ENCODE data around the gene JAM3. TPM values are rescaled to one million over a fixed set of nuclear protein-coding genes. Genes with fewer than 3 reads are reported as not detected.

Gene JAM3
- total and polyA plus RNA-seq, 2 of the 8 experiments (the other 6 are each of a cell fraction or from before 2014, with no cell fraction given) = 19.6 to 42.8 TPM

DNA sequence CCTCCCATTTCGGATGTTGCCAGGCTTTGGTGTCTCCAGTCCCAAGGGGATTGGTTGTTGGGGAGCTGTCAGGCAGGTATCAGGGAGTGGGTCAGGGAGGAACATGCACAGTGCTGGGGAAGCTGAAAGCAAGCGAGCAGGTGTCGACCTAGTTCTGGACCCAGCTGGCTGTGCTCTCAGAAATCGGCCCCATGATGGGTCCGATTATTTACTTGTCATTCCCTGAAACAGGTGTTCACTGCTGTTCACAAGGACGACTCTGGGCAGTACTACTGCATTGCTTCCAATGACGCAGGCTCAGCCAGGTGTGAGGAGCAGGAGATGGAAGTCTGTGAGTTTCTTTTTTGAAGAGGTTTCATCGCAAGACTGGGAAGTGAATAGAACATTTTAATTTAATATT lies 76.8 kb downstream of the JAM3 start:
- H3K23ac ChIP-seq (ENCODE audit: insufficient read length) = no peak overlapping the region
- no peak overlapping the region for H2BK15ac ChIP-seq (ENCODE audit: low read length)
- no peak overlapping the region for H3K4me2 ChIP-seq (ENCODE audit: insufficient read depth in 1 of 2, low read depth in 2 of 2, low read length in 2 of 2)
- no peak overlapping the region for H2BK12ac ChIP-seq (ENCODE audit: low read depth, low read length)
- H3K18ac ChIP-seq (ENCODE audit: extremely low read depth, low read length) = no peak overlapping the region
- ChIA-PET POLR2A (ENCODE audit: partially characterized antibody) (interaction anchor here (1.2 kb wide), 1 partner anchor 92 kb away, joined by 4 read pairs; no protein-coding TSS in a partner anchor), CTCF (ENCODE audit: partially characterized antibody) (interaction anchor here (0.9 to 3.8 kb wide), 4 partner anchors 42 to 98 kb away, joined by 3 to 12 read pairs (median 4); no protein-coding TSS in a partner anchor)
- no peaks in the 10 kb centered on the region for H3K79me2 ChIP-seq (ENCODE audit: control insufficient read depth in 1 of 2, insufficient read depth in 2 of 2, low read length in 2 of 2)
- H3K9me3 ChIP-seq (ENCODE audit: insufficient read depth in 2 of 2, low read depth in 1 of 2, low read length in 1 of 2) = peaks cover 36 to 39% of the 10 kb centered on the region in 2 experiments
- no peaks in the 10 kb centered on the region; the same call in 1 of the 2 replicates for H3K79me1 ChIP-seq (ENCODE audit: low read depth, low read length)
- WGBS, 2 experiments (ENCODE audit: extremely low coverage in 1 of 2, insufficient coverage in 1 of 2, insufficient read length in 1 of 2, insufficient replicate concordance in 2 of 2, low coverage in 1 of 2, low lambda C conversion rate in 2 of 2, missing lambda C conversion rate in 1 of 2) = 95% methylated on average over 8 of the region's 8 CpGs; no CpG with 5 or more reads in 1 of the 2 experiments
- H2AFZ ChIP-seq (ENCODE audit: low read length) = no peak overlapping the region
- no peak overlapping the region for H3K4me3 ChIP-seq (ENCODE audit: extremely low read depth in 1 of 4, insufficient read depth in 2 of 4, low read depth in 3 of 4, low read length in 4 of 4)
- H2BK5ac ChIP-seq (ENCODE audit: low read depth, low read length) = no peak overlapping the region
- TF ChIP-seq, protein P1, sequence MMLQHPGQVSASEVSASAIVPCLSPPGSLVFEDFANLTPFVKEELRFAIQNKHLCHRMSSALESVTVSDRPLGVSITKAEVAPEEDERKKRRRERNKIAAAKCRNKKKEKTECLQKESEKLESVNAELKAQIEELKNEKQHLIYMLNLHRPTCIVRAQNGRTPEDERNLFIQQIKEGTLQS (IDR thresholded peaks at IDR 0.05; ENCODE audit: insufficient read depth, low read depth, low read length) = no peak
- TF ChIP-seq YY1 (IDR thresholded peaks at IDR 0.05; ENCODE audit: low read depth, low read length) = no peak
- TF ChIP-seq, protein P2, sequence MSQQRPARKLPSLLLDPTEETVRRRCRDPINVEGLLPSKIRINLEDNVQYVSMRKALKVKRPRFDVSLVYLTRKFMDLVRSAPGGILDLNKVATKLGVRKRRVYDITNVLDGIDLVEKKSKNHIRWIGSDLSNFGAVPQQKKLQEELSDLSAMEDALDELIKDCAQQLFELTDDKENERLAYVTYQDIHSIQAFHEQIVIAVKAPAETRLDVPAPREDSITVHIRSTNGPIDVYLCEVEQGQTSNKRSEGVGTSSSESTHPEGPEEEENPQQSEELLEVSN (IDR thresholded peaks at IDR 0.05) = no peak
- peaks cover 0 to 4% of the 10 kb centered on the region in 2 experiments for H4K20me1 ChIP-seq (replicated peaks in 1 of 2; ENCODE audit: control insufficient read depth in 1 of 2, insufficient read depth in 2 of 2, low read length in 2 of 2)
- H3K36me3 ChIP-seq (ENCODE audit: control insufficient read depth in 2 of 4, insufficient read depth in 4 of 4, low read length in 3 of 4) = peaks cover 9 to 77% (median 29%) of the 10 kb centered on the region in 4 experiments; a peak in 7 of 8 replicates
- H4K8ac ChIP-seq (ENCODE audit: extremely low read depth, insufficient read depth, low read length) = no peak overlapping the region
- no peak overlapping the region for H3K27ac ChIP-seq (ENCODE audit: low read depth, low read length)
- no peaks in the 10 kb centered on the region for H3K27me3 ChIP-seq (replicated peaks in 1 of 4; ENCODE audit: control insufficient read depth in 3 of 4, extremely low read depth in 1 of 4, insufficient read depth in 3 of 4, low read length in 3 of 4)
- H3K4me1 ChIP-seq (replicated peaks in 1 of 4; ENCODE audit: control insufficient read depth in 3 of 4, insufficient read depth in 4 of 4, low read length in 3 of 4) = no peaks in the 10 kb centered on the region
- H3K9ac ChIP-seq (replicated peaks in 1 of 4; ENCODE audit: extremely low read depth in 1 of 4, low read depth in 3 of 4, low read length in 3 of 4) = no peak overlapping the region
- DNase-seq (ENCODE audit: low read depth in 1 of 2, low spot score in 2 of 2) = no peak
- no peak overlapping the region for H2BK120ac ChIP-seq (replicated peaks; ENCODE audit: low read depth, low read length)
- no peak overlapping the region for H4K5ac ChIP-seq (ENCODE audit: insufficient read length, low read depth, low read length)
- no peak overlapping the region for H2BK20ac ChIP-seq (ENCODE audit: low read length)
- H3K4ac ChIP-seq (replicated peaks; ENCODE audit: insufficient read length, low read depth, low read length) = no peak overlapping the region
- no peak for FAIRE-seq
- H4K91ac ChIP-seq (replicated peaks; ENCODE audit: insufficient read length, low read length) = no peak overlapping the region
- H3K23me2 ChIP-seq (ENCODE audit: low read depth, low read length) = no peaks in the 10 kb centered on the region
- H3K56ac ChIP-seq (replicated peaks; ENCODE audit: insufficient read length, low read depth, low read length) = no peak overlapping the region
- H2AK5ac ChIP-seq (ENCODE audit: low read depth, low read length) = no peak overlapping the region
- H3K14ac ChIP-seq (ENCODE audit: insufficient read length) = no peak overlapping the region

Data from H1 (cell line).